CD14-positive monocyte (primary cell): ENCODE data around the gene MAPK12. TPM values are rescaled to one million over a fixed set of nuclear protein-coding genes. Genes with fewer than 3 reads are reported as not detected.

Source experiments
- DNase-seq, 3 donors: peaks; one replicate each; pipeline ENCODE4 v3.0.0-alpha.2; 2011 to 2022
- H2AFZ ChIP-seq: 2 replicates; pipeline ENCODE4 v1.6.0; 2012; ENCODE audit warnings: mild to moderate bottlenecking, low read depth, low read length, inconsistent platforms; ENCODE audit not compliant: insufficient read depth, poor library complexity, severe bottlenecking
- H3K27ac ChIP-seq, 2 donors: 1 replicate in 1 of 2; 2 replicates in 1 of 2; pipeline ENCODE4 v1.5.1; 2012 to 2013; ENCODE audit warnings: low read length in 2 of 2, control low read depth in 1 of 2, inconsistent platforms in 1 of 2, low read depth in 1 of 2, mild to moderate bottlenecking in 1 of 2
- H3K27me3 ChIP-seq, 2 donors: one replicate each; pipeline versions ENCODE4 v1.6.0 to v1.6.1; 2011 to 2013; ENCODE audit warnings: low read length in 2 of 2; ENCODE audit not compliant: control insufficient read depth in 2 of 2, insufficient read depth in 2 of 2
- H3K36me3 ChIP-seq, 2 donors: replicated peaks in 1 of 2; 1 replicate in 1 of 2; 2 replicates in 1 of 2; pipeline versions ENCODE4 v1.5.1 to v1.6.1; 2012 to 2013; ENCODE audit warnings: low read length in 2 of 2, control low read depth in 1 of 2, inconsistent platforms in 1 of 2, mild to moderate bottlenecking in 1 of 2; ENCODE audit not compliant: insufficient read depth in 2 of 2, control insufficient read depth in 1 of 2
- H3K4me1 ChIP-seq, 2 donors: 1 replicate in 1 of 2; 2 replicates in 1 of 2; pipeline versions ENCODE4 v1.5.1 to v1.6.1; 2012 to 2013; ENCODE audit warnings: low read length in 2 of 2, control low read depth in 1 of 2, inconsistent platforms in 1 of 2, mild to moderate bottlenecking in 1 of 2, moderate library complexity in 1 of 2; ENCODE audit not compliant: insufficient read depth in 2 of 2, control insufficient read depth in 1 of 2
- H3K4me2 ChIP-seq: replicated peaks from 2 replicates; pipeline ENCODE3; 2012; ENCODE audit warnings: low read length, moderate library complexity, mild to moderate bottlenecking; ENCODE audit not compliant: poor library complexity, severe bottlenecking; ENCODE audit errors: extremely low read depth
- H3K4me3 ChIP-seq, 3 experiments: fragments of 200-600 bp in 1 of 3; sonication (generic) in 1 of 3; replicated peaks in 1 of 3; 1 replicate in 2 of 3; 2 replicates in 1 of 3; pipeline ENCODE4 v1.5.1; 2011 to 2013; ENCODE audit warnings: low read length in 3 of 3, mild to moderate bottlenecking in 3 of 3, control low read depth in 2 of 3, low read depth in 2 of 3, inconsistent platforms in 1 of 3, moderate library complexity in 1 of 3
- H3K79me2 ChIP-seq: 2 replicates; pipeline ENCODE4 v1.6.0; 2012; ENCODE audit warnings: mild to moderate bottlenecking, control low read depth, inconsistent platforms, low read length, moderate library complexity; ENCODE audit not compliant: insufficient read depth
- H3K9ac ChIP-seq: 2 replicates; pipeline ENCODE4 v1.6.0; 2017; ENCODE audit warnings: low read length, mild to moderate bottlenecking; ENCODE audit not compliant: insufficient read depth, poor library complexity, severe bottlenecking
- H3K9me3 ChIP-seq, 2 donors: replicated peaks in 1 of 2; 1 replicate in 1 of 2; 2 replicates in 1 of 2; pipeline versions ENCODE4 v1.5.1 to v1.6.1; 2012 to 2013; ENCODE audit warnings: low read length in 2 of 2, control low read depth in 1 of 2; ENCODE audit not compliant: control insufficient read depth in 1 of 2, insufficient read depth in 1 of 2
- H4K20me1 ChIP-seq: 2 replicates; pipeline ENCODE4 v1.6.0; 2012; ENCODE audit warnings: mild to moderate bottlenecking, low read length, control low read depth, moderate library complexity; ENCODE audit not compliant: insufficient read depth
- H3K27ac Mint-ChIP-seq, 7 donors: one replicate each; pipeline ENCODE4 v1.8.0; 2020; ENCODE audit warnings: mild to moderate bottlenecking in 7 of 7, mixed read lengths in 7 of 7, moderate library complexity in 6 of 7, inconsistent platforms in 2 of 7
- H3K27me3 Mint-ChIP-seq, 3 donors: one replicate each; pipeline ENCODE4 v1.8.0; 2021 to 2022; ENCODE audit warnings: low read depth in 3 of 3, mild to moderate bottlenecking in 3 of 3, mixed read lengths in 3 of 3, moderate library complexity in 3 of 3, inconsistent platforms in 1 of 3
- H3K36me3 Mint-ChIP-seq, 2 donors: one replicate each; pipeline ENCODE4 v1.8.0; 2020; ENCODE audit warnings: mixed read lengths in 2 of 2, inconsistent platforms in 1 of 2, mild to moderate bottlenecking in 1 of 2
- H3K4me1 Mint-ChIP-seq: one replicate; pipeline ENCODE4 v1.8.0; 2020; ENCODE audit warnings: mild to moderate bottlenecking, mixed read lengths
- H3K4me3 Mint-ChIP-seq, 2 donors: one replicate each; pipeline ENCODE4 v1.8.0; 2020; ENCODE audit warnings: mild to moderate bottlenecking in 2 of 2, mixed read lengths in 2 of 2, moderate library complexity in 1 of 2
- H3K9me3 Mint-ChIP-seq, 7 donors: one replicate each; pipeline ENCODE4 v1.8.0; 2020 to 2022; ENCODE audit warnings: mixed read lengths in 7 of 7, mild to moderate bottlenecking in 6 of 7, moderate library complexity in 6 of 7, inconsistent platforms in 2 of 7
- WGBS: methylation state at CpG from one replicate; pipeline ENCODE4 v1.1.5; 2013; ENCODE audit warnings: missing lambda C conversion rate; ENCODE audit not compliant: insufficient coverage; 5-methylcytosine and 5-hydroxymethylcytosine counted together
- intact Hi-C, 2 donors: fragments of 100-400 bp; cut with micrococcal nuclease; formaldehyde crosslinking; loops; one replicate each; pipeline versions ENCODE4 v1.15.0 to v1.15.1; 2023
- polyA plus RNA-seq, 3 donors: library from polyadenylated mRNA; depleted of rRNA in 1 of 3; unstranded in 2 of 3; stranded (reverse) in 1 of 3; fragments of 300-500 nt in 2 of 3; fragments of >200 nt in 1 of 3; fragmentation: Illumina TruSeq in 2 of 3; gene quantifications; 1 replicate in 2 of 3; 2 replicates in 1 of 3; pipeline ENCODE4 v1.2.3, GENCODE V29; 2012 to 2021
- TF ChIP-seq, protein P1 (sequence below): fragments of 200-600 bp; IDR thresholded peaks from one replicate; pipeline ENCODE4 v1.8.0; 2022; ENCODE audit warnings: antibody characterized with exemption, mild to moderate bottlenecking

The MAPK12 gene
- polyA plus RNA-seq, 3 donors = 0.06 to 3.2 (median 0.13) TPM

DNA sequence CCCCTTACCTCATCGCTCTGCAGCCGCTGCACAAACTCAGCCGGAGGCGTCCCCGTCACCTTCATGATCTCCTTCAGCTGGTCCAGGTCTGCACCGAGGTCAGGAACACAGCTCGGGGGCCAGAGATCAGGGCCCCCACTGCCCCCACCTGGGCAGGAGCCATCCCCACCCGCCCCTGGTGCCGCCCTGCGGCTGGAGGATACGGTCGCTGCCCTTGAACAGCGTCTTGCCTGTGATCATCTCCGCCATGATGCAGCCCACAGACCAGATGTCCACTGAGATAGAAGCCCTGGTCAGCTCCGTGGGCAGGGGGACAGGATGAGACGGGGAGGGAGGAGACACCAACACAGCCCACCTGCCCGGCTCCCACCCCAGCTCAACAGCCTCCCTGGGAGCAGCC, 5.9 kb downstream of the MAPK12 start:
- no peaks in the 10 kb centered on the region for H3K79me2 ChIP-seq
- H3K27me3 Mint-ChIP-seq = peaks cover 14 to 20% (median 14%) of the 10 kb centered on the region in 3 donors
- 98% methylated on average over 17 of the region's 17 CpGs for WGBS
- no peak overlapping the region for H3K4me3 Mint-ChIP-seq
- H3K4me1 ChIP-seq = peaks cover 9 to 20% of the 10 kb centered on the region in 2 donors
- no peak overlapping the region for H3K4me2 ChIP-seq
- H3K36me3 ChIP-seq = no peaks in the 10 kb centered on the region
- H3K9me3 ChIP-seq = no peaks in the 10 kb centered on the region
- no peak overlapping the region for H3K27ac Mint-ChIP-seq
- no peak overlapping the region for H3K9ac ChIP-seq
- H4K20me1 ChIP-seq = peaks cover 5% of the 10 kb centered on the region
- H2AFZ ChIP-seq = no peak overlapping the region
- H3K27ac ChIP-seq = no peak overlapping the region
- no peak overlapping the region for H3K4me3 ChIP-seq
- H3K9me3 Mint-ChIP-seq = no peaks in the 10 kb centered on the region
- intact Hi-C loops = no loop called here
- DNase-seq = no peak
- TF ChIP-seq, protein P1, sequence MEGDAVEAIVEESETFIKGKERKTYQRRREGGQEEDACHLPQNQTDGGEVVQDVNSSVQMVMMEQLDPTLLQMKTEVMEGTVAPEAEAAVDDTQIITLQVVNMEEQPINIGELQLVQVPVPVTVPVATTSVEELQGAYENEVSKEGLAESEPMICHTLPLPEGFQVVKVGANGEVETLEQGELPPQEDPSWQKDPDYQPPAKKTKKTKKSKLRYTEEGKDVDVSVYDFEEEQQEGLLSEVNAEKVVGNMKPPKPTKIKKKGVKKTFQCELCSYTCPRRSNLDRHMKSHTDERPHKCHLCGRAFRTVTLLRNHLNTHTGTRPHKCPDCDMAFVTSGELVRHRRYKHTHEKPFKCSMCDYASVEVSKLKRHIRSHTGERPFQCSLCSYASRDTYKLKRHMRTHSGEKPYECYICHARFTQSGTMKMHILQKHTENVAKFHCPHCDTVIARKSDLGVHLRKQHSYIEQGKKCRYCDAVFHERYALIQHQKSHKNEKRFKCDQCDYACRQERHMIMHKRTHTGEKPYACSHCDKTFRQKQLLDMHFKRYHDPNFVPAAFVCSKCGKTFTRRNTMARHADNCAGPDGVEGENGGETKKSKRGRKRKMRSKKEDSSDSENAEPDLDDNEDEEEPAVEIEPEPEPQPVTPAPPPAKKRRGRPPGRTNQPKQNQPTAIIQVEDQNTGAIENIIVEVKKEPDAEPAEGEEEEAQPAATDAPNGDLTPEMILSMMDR = no peak
- peaks cover 7% of the 10 kb centered on the region for H3K4me1 Mint-ChIP-seq
- no peaks in the 10 kb centered on the region for H3K36me3 Mint-ChIP-seq
- H3K27me3 ChIP-seq = peaks cover 1 to 12% of the 10 kb centered on the region in 2 donors

GRCh38 chr22:50255099-50255498, 6.4 kb downstream of the MAPK12 start:
- H3K4me3 ChIP-seq = no peak overlapping the region
- H3K79me2 ChIP-seq = peaks cover under 1% of the 10 kb centered on the region
- no peaks in the 10 kb centered on the region for H3K9me3 ChIP-seq
- H4K20me1 ChIP-seq = peaks cover 9% of the 10 kb centered on the region
- no peak for DNase-seq
- H3K4me3 Mint-ChIP-seq = no peak overlapping the region
- H3K4me2 ChIP-seq = no peak overlapping the region
- no peak overlapping the region for H3K27ac Mint-ChIP-seq
- H3K36me3 Mint-ChIP-seq = no peaks in the 10 kb centered on the region
- peaks cover 0 to 7% of the 10 kb centered on the region in 2 donors for H3K27me3 ChIP-seq
- H3K9me3 Mint-ChIP-seq = no peaks in the 10 kb centered on the region
- peaks cover 8% of the 10 kb centered on the region for H3K4me1 Mint-ChIP-seq
- intact Hi-C loops = no loop called here
- no peaks in the 10 kb centered on the region for H3K36me3 ChIP-seq
- H2AFZ ChIP-seq = no peak overlapping the region
- 87% methylated on average over 13 of the region's 19 CpGs for WGBS
- H3K27ac ChIP-seq = no peak overlapping the region
- H3K9ac ChIP-seq = no peak overlapping the region
- peaks cover 9 to 15% (median 9%) of the 10 kb centered on the region in 3 donors for H3K27me3 Mint-ChIP-seq
- TF ChIP-seq, protein P1 = no peak
- H3K4me1 ChIP-seq = peaks cover 14 to 24% of the 10 kb centered on the region in 2 donors
